Bronchial epithelial cell (primary cell): ENCODE measurements around the gene GNPTAB. TPM values are rescaled to one million over a fixed set of nuclear protein-coding genes. Genes with fewer than 3 reads are reported as not detected.
"Not testable (repeated sequence)": the region's sequence is repeated elsewhere in the genome, so short reads cannot be mapped to it uniquely, and the experiment has no call there.

ENCODE experiments used
- DNase-seq: peaks from one replicate; pipeline ENCODE4 v3.0.0-alpha.2; 2010; ENCODE audit warnings: low read depth
- FAIRE-seq: peaks from 2 replicates; lab custom pipeline; 2011; peaks lifted over from hg19 to GRCh38; lab: Jason Lieb, UNC
- H3K27me3 ChIP-seq: 2 replicates; pipeline ENCODE4 v1.5.1; 2011; ENCODE audit warnings: low read length; ENCODE audit not compliant: control insufficient read depth, insufficient read depth
- H3K36me3 ChIP-seq: 2 replicates; pipeline ENCODE4 v1.5.1; 2011; ENCODE audit warnings: low read length; ENCODE audit not compliant: control insufficient read depth, insufficient read depth
- H3K4me3 ChIP-seq: 2 replicates; pipeline ENCODE4 v1.5.1; 2011; ENCODE audit warnings: mild to moderate bottlenecking, low read depth, low read length, control low read depth
- CTCF ChIP-seq: IDR thresholded peaks from 2 replicates; pipeline ENCODE4 v1.5.1; 2011; ENCODE audit warnings: mild to moderate bottlenecking, moderate library complexity, low read length, control low read depth, inconsistent platforms; ENCODE audit not compliant: insufficient read depth, severe bottlenecking
- total RNA-seq: library from RNA; depleted of rRNA; stranded (reverse); fragments of >200 nt; gene quantifications from 2 replicates; pipeline ENCODE4 v1.2.1, GENCODE V29; 2014

The GNPTAB gene
- total RNA-seq, 1 donor from 2014 or later: 15.8 TPM

- FAIRE-seq (no peak), DNase-seq (no peak)
- TF ChIP-seq CTCF: no peak
- no peaks in the 10 kb centered on the region for H3K36me3 ChIP-seq
- no peak overlapping the region for H3K4me3 ChIP-seq
- no peaks in the 10 kb centered on the region for H3K27me3 ChIP-seq
Measured at GRCh38 chr12:101740566-101740965, 90.2 kb downstream of the GNPTAB start.

GRCh38 chr12:101738920-101739665 lies 91.7 kb downstream of the GNPTAB start, which contains the start of gene SYCP3:
Gene SYCP3 (minus strand): TSS chr12:101739462. CDS start chr12:101737935, 1,527 bp downstream.
- no peak for TF ChIP-seq CTCF
- no peak for FAIRE-seq
- DNase-seq: no peak
- Histone ChIP-seq H3K27me3 (no peaks in the 10 kb centered on the region), H3K36me3 (no peaks in the 10 kb centered on the region), H3K4me3 (no peak within 1 kb of the TSS)

GRCh38 chr12:101737476-101737875 lies 93.3 kb downstream of the GNPTAB start:
- TF ChIP-seq CTCF: no peak
- Histone ChIP-seq H3K36me3 (no peaks in the 10 kb centered on the region), H3K27me3 (no peaks in the 10 kb centered on the region), H3K4me3 (no peak overlapping the region)
- DNase-seq (no peak), FAIRE-seq (no peak)

GRCh38 chr12:101734482-101734881 lies 96.3 kb downstream of the GNPTAB start:
- not testable (repeated sequence) for H3K27me3 ChIP-seq, FAIRE-seq

GRCh38 chr12:101733166-101733565 lies 97.6 kb downstream of the GNPTAB start:
- FAIRE-seq (no peak), DNase-seq (no peak)
- no peak for TF ChIP-seq CTCF
- no peak overlapping the region for H3K4me3 ChIP-seq
- H3K27me3 ChIP-seq: no peaks in the 10 kb centered on the region
- H3K36me3 ChIP-seq: no peaks in the 10 kb centered on the region

More at GRCh38 chr12:101734482-101734881, 96.3 kb downstream of the GNPTAB start:
- not testable (repeated sequence) for H3K4me3 ChIP-seq, DNase-seq, H3K36me3 ChIP-seq

GRCh38 chr12:101732318-101732717 lies 98.4 kb downstream of the GNPTAB start:
- no peak for FAIRE-seq
- H3K27me3 ChIP-seq: no peaks in the 10 kb centered on the region
- DNase-seq: no peak
- H3K36me3 ChIP-seq: no peaks in the 10 kb centered on the region
- no peak overlapping the region for H3K4me3 ChIP-seq
- TF ChIP-seq CTCF: no peak
